Vagina (tissue), 2 donors: ENCODE data around the gene PLEKHA6. TPM values are rescaled to one million over a fixed set of nuclear protein-coding genes. Genes with fewer than 3 reads are reported as not detected.

Experiments used
- DNase-seq, 2 donors: peaks; one replicate each; pipeline ENCODE4 v3.0.0-alpha.2; 2017; ENCODE audit errors: extremely low spot score in 2 of 2
- H3K27ac ChIP-seq: fragments of 200-600 bp; sonication (generic); one replicate; pipeline ENCODE4 v1.5.1; 2019
- H3K27me3 ChIP-seq: fragments of 200-600 bp; sonication (generic); one replicate; pipeline ENCODE4 v1.5.1; 2019
- H3K36me3 ChIP-seq, 2 donors: fragments of 200-600 bp; sonication (generic); one replicate each; pipeline ENCODE4 v1.5.1; 2017 to 2019
- H3K4me1 ChIP-seq: fragments of 200-600 bp; sonication (generic); one replicate; pipeline ENCODE4 v1.5.1; 2019
- H3K4me3 ChIP-seq, 2 donors: fragments of 200-600 bp; sonication (generic); 1 replicate in 1 of 2; 2 replicates in 1 of 2; pipeline ENCODE4 v1.5.1; 2016 to 2019
- H3K9me3 ChIP-seq: fragments of 200-600 bp; sonication (generic); one replicate; pipeline ENCODE4 v1.5.1; 2019
- POLR2A ChIP-seq, 2 donors: fragments of 450-650 bp; IDR thresholded peaks; one replicate each; pipeline ENCODE4 v1.6.1; 2017; ENCODE audit warnings: antibody characterized with exemption in 2 of 2, mild to moderate bottlenecking in 2 of 2, moderate library complexity in 2 of 2
- POLR2AphosphoS5 ChIP-seq, 2 donors: sonication (generic); formaldehyde crosslinking; IDR thresholded peaks; one replicate each; pipeline ENCODE4 v1.9.0; 2017; ENCODE audit warnings: antibody characterized with exemption in 2 of 2, mild to moderate bottlenecking in 2 of 2, low read depth in 1 of 2; ENCODE audit not compliant: insufficient read depth in 1 of 2
- intact Hi-C: fragments of 100-400 bp; cut with DNase I; formaldehyde crosslinking; loops from one replicate; pipeline ENCODE4 v1.15.1; 2023
- total RNA-seq: library from RNA; depleted of rRNA; stranded (reverse); fragments of >200 nt; gene quantifications from one replicate; pipeline ENCODE4 v1.2.3, GENCODE V29; 2016
- TF ChIP-seq, protein P1 (sequence below), 3 experiments: fragments of 450-650 bp in 2 of 3; fragments of 200-600 bp in 1 of 3; sonication (generic) in 1 of 3; IDR thresholded peaks; one replicate each; pipeline ENCODE4 v1.5.1; 2017 to 2019; ENCODE audit warnings: antibody characterized with exemption in 3 of 3, mild to moderate bottlenecking in 2 of 3, moderate library complexity in 2 of 3

The PLEKHA6 gene
- total RNA-seq, 1 donor from 2014 or later, result 15.0 TPM

DNA sequence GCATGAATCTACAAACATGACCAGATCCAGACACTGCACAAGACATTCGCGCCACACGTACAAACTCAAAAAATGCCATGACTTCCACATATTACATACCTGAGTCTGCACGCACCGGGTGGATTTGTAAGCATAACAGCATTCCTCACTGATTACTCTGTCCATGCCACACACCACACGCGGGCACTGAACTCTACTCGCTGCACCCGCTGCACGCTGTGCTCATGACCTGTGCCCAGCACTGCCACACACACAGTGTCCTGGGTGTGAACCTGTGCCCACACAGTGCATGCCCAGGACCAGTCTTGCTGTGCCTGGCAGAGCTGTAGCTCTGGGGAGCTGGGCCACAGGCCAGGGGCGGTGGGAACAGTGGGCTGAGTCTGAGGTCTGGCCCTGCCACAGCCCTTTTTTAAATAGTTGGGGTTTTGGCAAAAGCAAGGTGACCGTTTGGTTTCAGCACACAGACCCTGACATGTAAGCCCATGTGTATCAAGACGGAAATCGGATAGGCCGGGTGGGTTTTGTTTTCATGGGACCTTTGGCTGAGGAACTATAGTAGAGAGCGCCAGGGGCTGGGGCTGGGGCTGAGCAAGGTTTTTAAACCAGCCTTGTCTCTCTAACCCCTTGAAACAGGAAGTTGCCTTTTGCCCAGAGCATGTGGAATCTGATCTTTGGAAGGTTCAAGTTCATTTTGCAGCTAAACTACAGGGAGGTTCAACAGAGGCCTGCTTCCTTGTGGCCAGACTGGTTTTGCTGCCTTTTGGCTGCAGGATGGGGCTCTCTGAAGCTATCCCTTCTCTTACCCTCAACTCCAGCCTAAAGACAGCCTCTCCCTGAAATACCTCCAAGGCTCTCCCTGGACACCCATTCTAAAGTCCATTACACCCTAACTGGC lies 133.6 kb downstream of the PLEKHA6 start:
- no peak overlapping the region for H3K27ac ChIP-seq
- no peaks in the 10 kb centered on the region for H3K27me3 ChIP-seq
- DNase-seq, result no peak
- H3K4me1 ChIP-seq, result no peaks in the 10 kb centered on the region
- TF ChIP-seq POLR2AphosphoS5 (IDR thresholded peaks at IDR 0.05; ENCODE audit: insufficient read depth in 1 of 2, low read depth in 1 of 2) (no peak), POLR2A (IDR thresholded peaks at IDR 0.05) (no peak)
- TF ChIP-seq, protein P1, sequence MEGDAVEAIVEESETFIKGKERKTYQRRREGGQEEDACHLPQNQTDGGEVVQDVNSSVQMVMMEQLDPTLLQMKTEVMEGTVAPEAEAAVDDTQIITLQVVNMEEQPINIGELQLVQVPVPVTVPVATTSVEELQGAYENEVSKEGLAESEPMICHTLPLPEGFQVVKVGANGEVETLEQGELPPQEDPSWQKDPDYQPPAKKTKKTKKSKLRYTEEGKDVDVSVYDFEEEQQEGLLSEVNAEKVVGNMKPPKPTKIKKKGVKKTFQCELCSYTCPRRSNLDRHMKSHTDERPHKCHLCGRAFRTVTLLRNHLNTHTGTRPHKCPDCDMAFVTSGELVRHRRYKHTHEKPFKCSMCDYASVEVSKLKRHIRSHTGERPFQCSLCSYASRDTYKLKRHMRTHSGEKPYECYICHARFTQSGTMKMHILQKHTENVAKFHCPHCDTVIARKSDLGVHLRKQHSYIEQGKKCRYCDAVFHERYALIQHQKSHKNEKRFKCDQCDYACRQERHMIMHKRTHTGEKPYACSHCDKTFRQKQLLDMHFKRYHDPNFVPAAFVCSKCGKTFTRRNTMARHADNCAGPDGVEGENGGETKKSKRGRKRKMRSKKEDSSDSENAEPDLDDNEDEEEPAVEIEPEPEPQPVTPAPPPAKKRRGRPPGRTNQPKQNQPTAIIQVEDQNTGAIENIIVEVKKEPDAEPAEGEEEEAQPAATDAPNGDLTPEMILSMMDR (IDR thresholded peaks at IDR 0.05), result no peak
- no peak overlapping the region for H3K4me3 ChIP-seq
- intact Hi-C loops, result no loop called here
- no peaks in the 10 kb centered on the region for H3K9me3 ChIP-seq
- no peaks in the 10 kb centered on the region for H3K36me3 ChIP-seq

DNA sequence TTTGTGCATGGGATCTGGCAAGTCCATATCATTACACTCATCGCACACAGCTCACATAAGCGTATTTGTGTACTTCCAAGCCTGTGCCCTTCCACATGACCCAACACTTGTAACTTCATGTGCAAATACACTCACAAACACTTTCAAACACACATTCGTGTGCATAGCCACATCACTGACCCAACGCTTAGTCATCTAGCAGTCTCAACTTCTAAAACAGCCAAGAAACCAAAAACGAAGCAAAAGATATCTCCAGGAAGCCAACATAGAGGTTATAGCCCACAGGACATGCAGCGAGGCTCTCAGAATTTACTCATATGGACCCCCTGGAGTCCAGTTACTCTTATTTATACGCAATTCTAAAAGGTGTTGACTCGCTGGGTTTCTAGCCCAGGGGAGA lies 135.1 kb downstream of the PLEKHA6 start:
- H3K4me1 ChIP-seq, result no peaks in the 10 kb centered on the region
- H3K36me3 ChIP-seq, result no peaks in the 10 kb centered on the region
- no peak for DNase-seq

DNA sequence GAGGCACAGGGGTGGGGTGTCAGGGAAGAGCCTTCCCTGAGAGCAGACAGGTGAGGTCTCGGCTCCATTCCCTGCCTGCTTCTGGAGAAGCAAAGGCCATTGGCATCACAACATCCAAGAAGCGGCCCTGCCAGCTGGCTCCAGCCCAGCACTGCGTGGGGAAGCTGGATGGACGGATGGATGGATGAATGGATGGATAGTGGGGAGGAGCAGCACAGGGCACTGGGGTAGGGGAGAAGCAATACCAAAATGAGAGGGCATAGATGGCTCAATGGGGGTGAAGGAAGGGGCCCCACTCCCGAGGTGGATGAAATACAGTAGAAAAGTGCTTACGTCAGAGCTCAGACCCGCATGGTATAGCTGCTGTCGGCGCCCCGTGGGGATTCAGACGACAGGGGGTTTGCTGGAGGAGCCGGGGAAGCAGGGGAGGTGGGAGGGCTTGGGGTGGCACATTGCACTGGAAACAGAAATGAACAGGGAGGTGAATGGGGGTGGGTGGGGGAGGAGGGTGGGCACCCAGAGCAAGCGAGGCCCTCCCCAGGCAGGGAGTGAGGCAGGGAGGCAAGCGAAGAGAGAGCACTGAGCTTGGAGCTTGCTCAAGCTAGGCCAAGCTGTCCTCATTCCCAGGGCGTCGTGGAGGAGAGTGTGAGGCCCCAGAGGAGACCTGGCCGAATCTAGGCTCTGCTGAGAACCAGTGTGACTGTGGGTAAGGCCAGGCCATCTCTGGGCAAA lies 136.4 kb downstream of the PLEKHA6 start:
- Histone ChIP-seq H3K4me1 (no peaks in the 10 kb centered on the region), H3K9me3 (no peaks in the 10 kb centered on the region), H3K27ac (no peak overlapping the region), H3K36me3 (no peaks in the 10 kb centered on the region), H3K4me3 (no peak overlapping the region), H3K27me3 (no peaks in the 10 kb centered on the region)
- DNase-seq, result no peak
- intact Hi-C loops, result no loop called here
- TF ChIP-seq, protein P1 (IDR thresholded peaks at IDR 0.05), result no peak
- TF ChIP-seq POLR2A (IDR thresholded peaks at IDR 0.05) (no peak), POLR2AphosphoS5 (IDR thresholded peaks at IDR 0.05; ENCODE audit: insufficient read depth in 1 of 2, low read depth in 1 of 2) (no peak)

More for the DNA sequence above, 135.1 kb downstream of the PLEKHA6 start:
- intact Hi-C loops, result no loop called here
- Histone ChIP-seq H3K27ac (no peak overlapping the region), H3K4me3 (no peak overlapping the region), H3K27me3 (no peaks in the 10 kb centered on the region), H3K9me3 (no peaks in the 10 kb centered on the region)
- no peak for TF ChIP-seq POLR2AphosphoS5 (IDR thresholded peaks at IDR 0.05; ENCODE audit: insufficient read depth in 1 of 2, low read depth in 1 of 2)
- no peak for TF ChIP-seq POLR2A (IDR thresholded peaks at IDR 0.05)
- TF ChIP-seq, protein P1 (IDR thresholded peaks at IDR 0.05), result no peak

- H3K4me1 ChIP-seq, result no peaks in the 10 kb centered on the region
- no peaks in the 10 kb centered on the region for H3K36me3 ChIP-seq
- intact Hi-C loops, result no loop called here
- DNase-seq, result no peak
- H3K4me3 ChIP-seq, result no peak overlapping the region
- H3K27ac ChIP-seq, result no peak overlapping the region
- TF ChIP-seq, protein P1 (IDR thresholded peaks at IDR 0.05), result no peak
- TF ChIP-seq POLR2AphosphoS5 (IDR thresholded peaks at IDR 0.05; ENCODE audit: insufficient read depth in 1 of 2, low read depth in 1 of 2), result no peak
- no peak for TF ChIP-seq POLR2A (IDR thresholded peaks at IDR 0.05)
- no peaks in the 10 kb centered on the region for H3K27me3 ChIP-seq
- no peaks in the 10 kb centered on the region for H3K9me3 ChIP-seq
These were observed 137.0 kb downstream of the PLEKHA6 start for GRCh38 chr1:204222764-204223055.
